ENCODE data around the gene UMPS. TPM values are rescaled to one million over a fixed set of nuclear protein-coding genes. Genes with fewer than 3 reads are reported as not detected.

Gene UMPS
- total and polyA plus RNA-seq, 2 of the 4 experiments (the other 2 are of a cell fraction): 18.7 to 26.7 TPM

GRCh38 chr3:124769462-124769861, 39.2 kb downstream of the UMPS start:
- Histone ChIP-seq H3K4me2 (ENCODE audit: low read depth, low read length) (no peak overlapping the region), H3K9me3 (ENCODE audit: control insufficient read depth, insufficient read depth, low read length) (no peaks in the 10 kb centered on the region), H2BK15ac (ENCODE audit: low read depth, low read length) (no peak overlapping the region), H3K18ac (ENCODE audit: low read depth, low read length) (no peak overlapping the region), H3K4me1 (ENCODE audit: control insufficient read depth, insufficient read depth, low read length) (peaks cover 12% of the 10 kb centered on the region), H3K4me3 (ENCODE audit: insufficient read depth, low read depth, low read length) (no peak overlapping the region), H3K9ac (ENCODE audit: low read depth, low read length) (no peak overlapping the region), H3K23ac (ENCODE audit: low read depth, low read length) (no peak overlapping the region), H4K20me1 (ENCODE audit: insufficient read depth, low read length) (peaks cover 2% of the 10 kb centered on the region; the same call in 1 of the 2 replicates), H3K4ac (ENCODE audit: low read depth, low read length) (no peak overlapping the region; the same call in 1 of the 2 replicates), H2AK9ac (replicated peaks; ENCODE audit: low read depth, low read length, poor library complexity) (peak overlapping the region; percentile 81), H2AFZ (replicated peaks; ENCODE audit: low read length, poor library complexity) (no peak overlapping the region), H2BK5ac (ENCODE audit: low read depth, low read length, poor library complexity, severe bottlenecking) (no peak overlapping the region), H2AK5ac (ENCODE audit: low read depth, low read length) (no peak overlapping the region), H3K27me3 (ENCODE audit: control insufficient read depth, insufficient read depth, low read length) (no peaks in the 10 kb centered on the region), H3K79me1 (ENCODE audit: low read depth in 1 of 2, low read length in 2 of 2) (peaks cover 0 to 38% of the 10 kb centered on the region in 2 experiments; a peak in 3 of 4 replicates), H3K9me1 (ENCODE audit: insufficient read depth, low read length) (peaks cover 10% of the 10 kb centered on the region), H2BK120ac (ENCODE audit: low read depth, low read length) (no peak overlapping the region), H3K36me3 (ENCODE audit: control insufficient read depth, insufficient read depth, low read length) (peaks cover 41% of the 10 kb centered on the region), H4K91ac (ENCODE audit: insufficient read depth, low read depth, low read length) (no peak overlapping the region), H4K8ac (ENCODE audit: low read depth in 2 of 2, low read length in 2 of 2) (no peak overlapping the region), H3K56ac (ENCODE audit: extremely low read depth, insufficient read depth, low read length) (no peak overlapping the region), H2BK20ac (ENCODE audit: low read depth, low read length) (no peak overlapping the region), H3K14ac (replicated peaks; ENCODE audit: low read depth, low read length) (no peak overlapping the region), H3K27ac (ENCODE audit: insufficient read depth, low read length) (no peak overlapping the region), H4K5ac (ENCODE audit: low read depth, low read length) (no peak overlapping the region)
- in situ Hi-C loops (cut with MboI; ENCODE audit: low sequenced_read_pairs): loop anchor here (10.0 kb wide), 1 partner anchor 665 kb away; no protein-coding TSS in a partner anchor
- ChIA-PET POLR2A (ENCODE audit: unreplicated experiment) (no interaction called here), CTCF (interaction anchor here (0.5 kb wide), 1 partner anchor 120 kb away, joined by 3 read pairs; no protein-coding TSS in a partner anchor)
- intact Hi-C loops (cut with micrococcal nuclease): no loop called here
- ATAC-seq (ENCODE audit: low read depth) (no peak), DNase-seq (no peak)
- dilution Hi-C loops (cut with HindIII; ENCODE audit: low sequenced_read_pairs, unreplicated experiment): loop anchor here (25.0 kb wide), 1 partner anchor 118 kb away; the partner anchor contains the start of gene ITGB5
- WGBS, 2 experiments (ENCODE audit: extremely low coverage in 2 of 2, insufficient read length in 1 of 2): 80% methylated on average over 1 of the region's 9 CpGs; no CpG with 5 or more reads in 1 of the 2 experiments
- TF ChIP-seq CEBPB (IDR thresholded peaks at IDR 0.05; ENCODE audit: low read depth, low read length) (no peak), CHD1 (IDR thresholded peaks at IDR 0.05; ENCODE audit: low read depth, low read length) (no peak), NFE2L2 (IDR thresholded peaks at IDR 0.05; ENCODE audit: low read depth, low read length) (no peak), FOS (IDR thresholded peaks at IDR 0.05; ENCODE audit: low read depth, low read length) (no peak), MAZ (IDR thresholded peaks at IDR 0.05; ENCODE audit: borderline replicate concordance, low read depth, low read length) (no peak), RCOR1 (IDR thresholded peaks at IDR 0.05; ENCODE audit: insufficient replicate concordance, low read length) (no peak), SMC3 (IDR thresholded peaks at IDR 0.05; ENCODE audit: low read depth, low read length) (no peak), RFX5 (IDR thresholded peaks at IDR 0.05; ENCODE audit: low read depth, low read length) (no peak), RAD21 (IDR thresholded peaks at IDR 0.05; ENCODE audit: low read length) (no peak), POLR2A (IDR thresholded peaks at IDR 0.05; ENCODE audit: low read depth, low read length) (no peak), MXI1 (IDR thresholded peaks at IDR 0.05; ENCODE audit: borderline replicate concordance, low read depth, low read length) (no peak), BHLHE40 (IDR thresholded peaks at IDR 0.05; ENCODE audit: low read depth, low read length) (no peak), MAFK (IDR thresholded peaks at IDR 0.05; ENCODE audit: low read depth, low read length) (no peak)
- TF ChIP-seq, protein P1, sequence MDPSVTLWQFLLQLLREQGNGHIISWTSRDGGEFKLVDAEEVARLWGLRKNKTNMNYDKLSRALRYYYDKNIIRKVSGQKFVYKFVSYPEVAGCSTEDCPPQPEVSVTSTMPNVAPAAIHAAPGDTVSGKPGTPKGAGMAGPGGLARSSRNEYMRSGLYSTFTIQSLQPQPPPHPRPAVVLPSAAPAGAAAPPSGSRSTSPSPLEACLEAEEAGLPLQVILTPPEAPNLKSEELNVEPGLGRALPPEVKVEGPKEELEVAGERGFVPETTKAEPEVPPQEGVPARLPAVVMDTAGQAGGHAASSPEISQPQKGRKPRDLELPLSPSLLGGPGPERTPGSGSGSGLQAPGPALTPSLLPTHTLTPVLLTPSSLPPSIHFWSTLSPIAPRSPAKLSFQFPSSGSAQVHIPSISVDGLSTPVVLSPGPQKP (IDR thresholded peaks at IDR 0.05; ENCODE audit: borderline replicate concordance, low read depth, low read length): no peak
- TF ChIP-seq, protein P2, sequence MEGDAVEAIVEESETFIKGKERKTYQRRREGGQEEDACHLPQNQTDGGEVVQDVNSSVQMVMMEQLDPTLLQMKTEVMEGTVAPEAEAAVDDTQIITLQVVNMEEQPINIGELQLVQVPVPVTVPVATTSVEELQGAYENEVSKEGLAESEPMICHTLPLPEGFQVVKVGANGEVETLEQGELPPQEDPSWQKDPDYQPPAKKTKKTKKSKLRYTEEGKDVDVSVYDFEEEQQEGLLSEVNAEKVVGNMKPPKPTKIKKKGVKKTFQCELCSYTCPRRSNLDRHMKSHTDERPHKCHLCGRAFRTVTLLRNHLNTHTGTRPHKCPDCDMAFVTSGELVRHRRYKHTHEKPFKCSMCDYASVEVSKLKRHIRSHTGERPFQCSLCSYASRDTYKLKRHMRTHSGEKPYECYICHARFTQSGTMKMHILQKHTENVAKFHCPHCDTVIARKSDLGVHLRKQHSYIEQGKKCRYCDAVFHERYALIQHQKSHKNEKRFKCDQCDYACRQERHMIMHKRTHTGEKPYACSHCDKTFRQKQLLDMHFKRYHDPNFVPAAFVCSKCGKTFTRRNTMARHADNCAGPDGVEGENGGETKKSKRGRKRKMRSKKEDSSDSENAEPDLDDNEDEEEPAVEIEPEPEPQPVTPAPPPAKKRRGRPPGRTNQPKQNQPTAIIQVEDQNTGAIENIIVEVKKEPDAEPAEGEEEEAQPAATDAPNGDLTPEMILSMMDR (conservative IDR thresholded peaks at IDR 0.05; ENCODE audit: low read depth, low read length): no peak
- TF ChIP-seq, protein P3, sequence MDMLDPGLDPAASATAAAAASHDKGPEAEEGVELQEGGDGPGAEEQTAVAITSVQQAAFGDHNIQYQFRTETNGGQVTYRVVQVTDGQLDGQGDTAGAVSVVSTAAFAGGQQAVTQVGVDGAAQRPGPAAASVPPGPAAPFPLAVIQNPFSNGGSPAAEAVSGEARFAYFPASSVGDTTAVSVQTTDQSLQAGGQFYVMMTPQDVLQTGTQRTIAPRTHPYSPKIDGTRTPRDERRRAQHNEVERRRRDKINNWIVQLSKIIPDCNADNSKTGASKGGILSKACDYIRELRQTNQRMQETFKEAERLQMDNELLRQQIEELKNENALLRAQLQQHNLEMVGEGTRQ (IDR thresholded peaks at IDR 0.05; ENCODE audit: low read depth, low read length): no peak
- BruUV-seq (replicated peaks): no TSS peak
